Mesenchymal stem cell (in vitro differentiated cells and primary cell): Measurements from ENCODE around the gene NSG2.

Source experiments
- DNase-seq: peaks from one replicate; pipeline ENCODE4 v3.0.0-alpha.2; 2013
- H2AFZ ChIP-seq: one replicate; pipeline ENCODE4 v1.6.1; 2013; ENCODE audit warnings: low read depth, mild to moderate bottlenecking, control low read depth, inconsistent platforms, low read length, moderate library complexity
- H2AK5ac ChIP-seq: 2 replicates; pipeline ENCODE4 v1.6.1; 2013; ENCODE audit warnings: low read length, moderate library complexity, mild to moderate bottlenecking, inconsistent platforms; ENCODE audit not compliant: severe bottlenecking
- H2BK120ac ChIP-seq: one replicate; pipeline ENCODE4 v1.6.1; 2013; ENCODE audit warnings: low read depth, mild to moderate bottlenecking, inconsistent platforms, low read length, moderate library complexity
- H2BK12ac ChIP-seq, 2 experiments: one replicate each; pipeline ENCODE4 v1.6.1; 2013; ENCODE audit warnings: inconsistent platforms in 2 of 2, low read length in 2 of 2, mild to moderate bottlenecking in 2 of 2, moderate library complexity in 2 of 2, control low read depth in 1 of 2
- H2BK15ac ChIP-seq: one replicate; pipeline ENCODE4 v1.6.1; 2013; ENCODE audit warnings: mild to moderate bottlenecking, low read depth, inconsistent platforms; ENCODE audit not compliant: poor library complexity, severe bottlenecking
- H2BK5ac ChIP-seq: 2 replicates; pipeline ENCODE4 v1.6.1; 2013; ENCODE audit warnings: low read depth, mild to moderate bottlenecking, low read length, control low read depth, inconsistent platforms; ENCODE audit not compliant: poor library complexity, severe bottlenecking
- H3K14ac ChIP-seq, 2 experiments: one replicate each; pipeline ENCODE4 v1.6.1; 2013; ENCODE audit warnings: inconsistent platforms in 2 of 2, low read length in 2 of 2, control low read depth in 1 of 2, mild to moderate bottlenecking in 1 of 2, moderate library complexity in 1 of 2
- H3K18ac ChIP-seq, 2 experiments: one replicate each; pipeline ENCODE4 v1.6.1; 2013; ENCODE audit warnings: inconsistent platforms in 2 of 2, low read length in 2 of 2, control low read depth in 1 of 2, low read depth in 1 of 2, mild to moderate bottlenecking in 1 of 2
- H3K23ac ChIP-seq, 2 experiments: one replicate each; pipeline ENCODE4 v1.6.1; 2013; ENCODE audit warnings: inconsistent platforms in 2 of 2, low read length in 2 of 2, mild to moderate bottlenecking in 2 of 2, moderate library complexity in 2 of 2, control low read depth in 1 of 2
- H3K27ac ChIP-seq: 2 replicates; pipeline ENCODE4 v1.5.1; 2013; ENCODE audit warnings: mild to moderate bottlenecking, moderate library complexity, low read length, control low read depth, inconsistent platforms; ENCODE audit not compliant: poor library complexity, severe bottlenecking
- H3K27me3 ChIP-seq, 2 experiments: 2 replicates each; pipeline versions ENCODE4 v1.6.1 to v1.7.0; 2013; ENCODE audit warnings: low read length in 2 of 2, mild to moderate bottlenecking in 2 of 2, moderate library complexity in 2 of 2, control low read depth in 1 of 2, inconsistent platforms in 1 of 2; ENCODE audit not compliant: control insufficient read depth in 1 of 2, insufficient read depth in 1 of 2
- H3K36me3 ChIP-seq, 2 experiments: 2 replicates each; pipeline versions ENCODE4 v1.6.1 to v1.7.0; 2013; ENCODE audit warnings: low read length in 2 of 2, control low read depth in 1 of 2, inconsistent platforms in 1 of 2, low read depth in 1 of 2, mild to moderate bottlenecking in 1 of 2; ENCODE audit not compliant: insufficient read depth in 2 of 2, control insufficient read depth in 1 of 2
- H3K4ac ChIP-seq, 2 experiments: one replicate each; pipeline ENCODE4 v1.6.1; 2013; ENCODE audit warnings: inconsistent platforms in 2 of 2, low read length in 2 of 2, mild to moderate bottlenecking in 2 of 2, moderate library complexity in 2 of 2, control low read depth in 1 of 2, low read depth in 1 of 2
- H3K4me1 ChIP-seq: 2 replicates; pipeline ENCODE4 v1.6.1; 2013; ENCODE audit warnings: low read depth, low read length, control low read depth; ENCODE audit not compliant: control insufficient read depth, insufficient read depth
- H3K4me2 ChIP-seq: 2 replicates; pipeline ENCODE4 v1.6.1; 2013; ENCODE audit warnings: low read length, mild to moderate bottlenecking, inconsistent platforms; ENCODE audit not compliant: poor library complexity, severe bottlenecking
- H3K4me3 ChIP-seq, 2 experiments: 2 replicates each; pipeline versions ENCODE4 v1.5.1 to v1.7.0; 2013; ENCODE audit warnings: low read length in 2 of 2, mild to moderate bottlenecking in 2 of 2, control low read depth in 1 of 2, low read depth in 1 of 2; ENCODE audit not compliant: insufficient read depth in 1 of 2
- H3K79me1 ChIP-seq: replicated peaks from 2 replicates; pipeline ENCODE4 v1.6.1; 2013; ENCODE audit warnings: mild to moderate bottlenecking, control low read depth, low read length, inconsistent platforms; ENCODE audit not compliant: poor library complexity, severe bottlenecking
- H3K9ac ChIP-seq: 2 replicates; pipeline ENCODE4 v1.7.0; 2013; ENCODE audit warnings: mild to moderate bottlenecking, low read length, moderate library complexity
- H3K9me3 ChIP-seq: 2 replicates; pipeline ENCODE4 v1.7.0; 2013; ENCODE audit warnings: mild to moderate bottlenecking, low read length; ENCODE audit not compliant: control insufficient read depth
- H4K8ac ChIP-seq: one replicate; pipeline ENCODE4 v1.6.1; 2013; ENCODE audit warnings: inconsistent platforms, mild to moderate bottlenecking, low read length, moderate library complexity
- H4K91ac ChIP-seq: one replicate; pipeline ENCODE4 v1.6.1; 2013; ENCODE audit warnings: mild to moderate bottlenecking, low read length, inconsistent platforms
- WGBS: methylation state at CpG from one replicate; pipeline ENCODE4 v1.1.7; 2013; ENCODE audit warnings: mixed read lengths; 5-methylcytosine and 5-hydroxymethylcytosine counted together

The NSG2 gene

DNA sequence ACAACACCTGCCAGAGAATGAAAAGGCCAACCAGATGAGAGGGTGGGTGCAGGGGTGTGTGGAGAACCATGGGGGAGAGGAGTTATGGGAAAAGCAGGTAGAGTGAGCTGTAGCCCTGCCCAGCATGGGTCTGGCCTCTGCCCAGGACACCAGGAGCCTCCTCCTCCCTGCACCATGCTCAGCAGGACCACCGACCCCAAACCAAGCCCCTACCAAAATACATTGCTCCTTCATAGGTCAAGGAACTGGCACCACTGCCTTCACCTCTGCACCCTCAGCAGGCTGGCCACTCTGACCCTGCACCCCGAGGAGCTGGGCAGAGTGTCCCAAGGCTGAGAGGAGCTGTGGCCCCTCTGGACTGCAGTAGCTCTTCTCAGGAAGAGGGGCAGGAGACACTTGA lies 102.0 kb downstream of the NSG2 start:
- H3K18ac ChIP-seq, result no peak overlapping the region
- no peak overlapping the region for H2BK12ac ChIP-seq
- H2BK15ac ChIP-seq, result no peak overlapping the region
- no peak overlapping the region for H2AFZ ChIP-seq
- no peak overlapping the region for H3K23ac ChIP-seq
- H2AK5ac ChIP-seq, result no peak overlapping the region
- peaks cover 0 to 7% of the 10 kb centered on the region in 2 experiments for H3K27me3 ChIP-seq
- no peaks in the 10 kb centered on the region for H3K79me1 ChIP-seq
- no peak overlapping the region for H3K14ac ChIP-seq
- no peaks in the 10 kb centered on the region for H3K4me1 ChIP-seq
- no peak overlapping the region for H4K91ac ChIP-seq
- no peak overlapping the region for H3K9ac ChIP-seq
- 49% methylated on average over 2 of the region's 2 CpGs for WGBS
- no peak overlapping the region for H4K8ac ChIP-seq
- H3K27ac ChIP-seq, result no peak overlapping the region
- H3K4ac ChIP-seq, result no peak overlapping the region
- no peaks in the 10 kb centered on the region for H3K9me3 ChIP-seq
- H3K36me3 ChIP-seq, result no peaks in the 10 kb centered on the region
- H3K4me3 ChIP-seq, result no peak overlapping the region
- H3K4me2 ChIP-seq, result no peak overlapping the region
- DNase-seq, result no peak
- H2BK5ac ChIP-seq, result no peak overlapping the region
- no peak overlapping the region for H2BK120ac ChIP-seq

GRCh38 chr5:174148721-174149120 lies 103.2 kb downstream of the NSG2 start:
- H2BK15ac ChIP-seq, result no peak overlapping the region
- no peak overlapping the region for H2AK5ac ChIP-seq
- H2BK5ac ChIP-seq, result no peak overlapping the region
- DNase-seq, result no peak
- no peak overlapping the region for H3K4ac ChIP-seq
- H3K4me3 ChIP-seq, result no peak overlapping the region
- H2BK12ac ChIP-seq, result no peak overlapping the region
- no peak overlapping the region for H3K14ac ChIP-seq
- H4K8ac ChIP-seq, result no peak overlapping the region
- H3K4me2 ChIP-seq, result no peak overlapping the region
- peaks cover 0 to 7% of the 10 kb centered on the region in 2 experiments for H3K27me3 ChIP-seq
- 100% methylated on average over 2 of the region's 2 CpGs for WGBS
- no peak overlapping the region for H4K91ac ChIP-seq
- H3K4me1 ChIP-seq, result no peaks in the 10 kb centered on the region
- H3K27ac ChIP-seq, result no peak overlapping the region
- H3K9me3 ChIP-seq, result peaks cover 3% of the 10 kb centered on the region
- no peak overlapping the region for H3K9ac ChIP-seq
- H3K79me1 ChIP-seq, result no peaks in the 10 kb centered on the region
- H3K23ac ChIP-seq, result no peak overlapping the region
- no peaks in the 10 kb centered on the region for H3K36me3 ChIP-seq
- H3K18ac ChIP-seq, result no peak overlapping the region
- H2AFZ ChIP-seq, result no peak overlapping the region
- no peak overlapping the region for H2BK120ac ChIP-seq

- Histone ChIP-seq H3K4me3 (no peak overlapping the region), H3K79me1 (no peaks in the 10 kb centered on the region), H4K91ac (no peak overlapping the region), H3K4me1 (no peaks in the 10 kb centered on the region), H2BK120ac (no peak overlapping the region), H4K8ac (no peak overlapping the region), H2BK15ac (no peak overlapping the region), H3K4me2 (no peak overlapping the region), H3K4ac (no peak overlapping the region), H2AK5ac (no peak overlapping the region), H3K9ac (no peak overlapping the region), H2AFZ (no peak overlapping the region), H2BK5ac (no peak overlapping the region), H3K27ac (no peak overlapping the region), H3K23ac (no peak overlapping the region), H3K27me3 (peaks cover 0 to 7% of the 10 kb centered on the region in 2 experiments), H2BK12ac (no peak overlapping the region), H3K36me3 (no peaks in the 10 kb centered on the region), H3K9me3 (peaks cover 9% of the 10 kb centered on the region), H3K14ac (no peak overlapping the region), H3K18ac (no peak overlapping the region)
- no peak for DNase-seq
- 68% methylated on average over 3 of the region's 3 CpGs for WGBS
Observed at GRCh38 chr5:174149426-174149825, 103.9 kb downstream of the NSG2 start.

DNA sequence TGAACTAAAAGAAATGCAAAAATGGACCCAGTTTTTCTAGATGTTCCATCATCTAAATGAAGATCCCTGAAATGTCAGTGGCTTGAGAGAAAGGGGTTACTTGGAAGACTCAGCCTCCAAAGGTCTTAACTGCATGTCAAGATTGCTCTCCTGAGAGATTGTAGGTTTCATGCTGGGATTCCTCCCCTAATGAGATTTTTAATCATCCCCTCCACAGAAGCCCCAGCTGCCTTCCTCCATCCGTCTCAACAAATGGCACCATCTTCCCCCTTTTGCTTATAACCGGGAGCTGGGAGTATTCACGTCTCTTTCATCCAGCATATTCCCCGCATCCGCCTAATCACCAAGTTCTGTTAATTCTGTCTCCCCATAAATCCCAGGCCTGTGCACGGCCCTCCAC lies 104.5 kb downstream of the NSG2 start:
- Histone ChIP-seq H2BK12ac (no peak overlapping the region), H3K36me3 (no peaks in the 10 kb centered on the region), H3K14ac (no peak overlapping the region), H2AFZ (no peak overlapping the region), H3K18ac (no peak overlapping the region), H3K4me1 (no peaks in the 10 kb centered on the region), H3K4ac (no peak overlapping the region), H2BK15ac (no peak overlapping the region), H3K4me3 (no peak overlapping the region), H3K4me2 (no peak overlapping the region), H3K27me3 (peaks cover 0 to 7% of the 10 kb centered on the region in 2 experiments), H3K9ac (no peak overlapping the region), H3K23ac (no peak overlapping the region), H3K79me1 (no peaks in the 10 kb centered on the region), H2BK120ac (no peak overlapping the region), H4K8ac (no peak overlapping the region), H2AK5ac (no peak overlapping the region), H3K9me3 (peaks cover 14% of the 10 kb centered on the region), H4K91ac (no peak overlapping the region), H3K27ac (no peak overlapping the region), H2BK5ac (no peak overlapping the region)
- no peak for DNase-seq
- 83% methylated on average over 6 of the region's 6 CpGs for WGBS
